ENCODE results near the gene ADIRF. TPM values are rescaled to one million over a fixed set of nuclear protein-coding genes. Genes with fewer than 3 reads are reported as not detected.

Gene ADIRF
- total and polyA plus RNA-seq, 9 of the 15 experiments (the other 6 are each of a cell fraction or from before 2014, with no cell fraction given): 0.08 TPM; not detected in 8

GRCh38 chr10:86957471-86958115 is 10.7 kb upstream of the ADIRF start, which contains the start of gene MMRN2:
Gene MMRN2, minus strand, starts transcription at chr10:86957615. Its CDS starts 74 bp downstream, at chr10:86957541.
- intact Hi-C loops (cut with micrococcal nuclease): no loop called here
- no peak for TF ChIP-seq ZNF699 (CRISPR knock-in tag; IDR thresholded peaks at IDR 0.05; ENCODE audit: insufficient replicate concordance)
- TF ChIP-seq EGR1 (conservative IDR thresholded peaks at IDR 0.05): no peak
- TF ChIP-seq NBN (IDR thresholded peaks at IDR 0.05; ENCODE audit: low read depth): no peak
- TF ChIP-seq SFPQ (IDR thresholded peaks at IDR 0.05; ENCODE audit: low read depth, low read length): no peak
- peak; percentile 71 for TF ChIP-seq SPI1 (IDR thresholded peaks at IDR 0.05; ENCODE audit: borderline replicate concordance, low read depth, low read length)
- no peak for TF ChIP-seq U2AF2 (optimal IDR thresholded peaks at IDR 0.05; ENCODE audit: low read depth, low read length)
- TF ChIP-seq, protein P1, sequence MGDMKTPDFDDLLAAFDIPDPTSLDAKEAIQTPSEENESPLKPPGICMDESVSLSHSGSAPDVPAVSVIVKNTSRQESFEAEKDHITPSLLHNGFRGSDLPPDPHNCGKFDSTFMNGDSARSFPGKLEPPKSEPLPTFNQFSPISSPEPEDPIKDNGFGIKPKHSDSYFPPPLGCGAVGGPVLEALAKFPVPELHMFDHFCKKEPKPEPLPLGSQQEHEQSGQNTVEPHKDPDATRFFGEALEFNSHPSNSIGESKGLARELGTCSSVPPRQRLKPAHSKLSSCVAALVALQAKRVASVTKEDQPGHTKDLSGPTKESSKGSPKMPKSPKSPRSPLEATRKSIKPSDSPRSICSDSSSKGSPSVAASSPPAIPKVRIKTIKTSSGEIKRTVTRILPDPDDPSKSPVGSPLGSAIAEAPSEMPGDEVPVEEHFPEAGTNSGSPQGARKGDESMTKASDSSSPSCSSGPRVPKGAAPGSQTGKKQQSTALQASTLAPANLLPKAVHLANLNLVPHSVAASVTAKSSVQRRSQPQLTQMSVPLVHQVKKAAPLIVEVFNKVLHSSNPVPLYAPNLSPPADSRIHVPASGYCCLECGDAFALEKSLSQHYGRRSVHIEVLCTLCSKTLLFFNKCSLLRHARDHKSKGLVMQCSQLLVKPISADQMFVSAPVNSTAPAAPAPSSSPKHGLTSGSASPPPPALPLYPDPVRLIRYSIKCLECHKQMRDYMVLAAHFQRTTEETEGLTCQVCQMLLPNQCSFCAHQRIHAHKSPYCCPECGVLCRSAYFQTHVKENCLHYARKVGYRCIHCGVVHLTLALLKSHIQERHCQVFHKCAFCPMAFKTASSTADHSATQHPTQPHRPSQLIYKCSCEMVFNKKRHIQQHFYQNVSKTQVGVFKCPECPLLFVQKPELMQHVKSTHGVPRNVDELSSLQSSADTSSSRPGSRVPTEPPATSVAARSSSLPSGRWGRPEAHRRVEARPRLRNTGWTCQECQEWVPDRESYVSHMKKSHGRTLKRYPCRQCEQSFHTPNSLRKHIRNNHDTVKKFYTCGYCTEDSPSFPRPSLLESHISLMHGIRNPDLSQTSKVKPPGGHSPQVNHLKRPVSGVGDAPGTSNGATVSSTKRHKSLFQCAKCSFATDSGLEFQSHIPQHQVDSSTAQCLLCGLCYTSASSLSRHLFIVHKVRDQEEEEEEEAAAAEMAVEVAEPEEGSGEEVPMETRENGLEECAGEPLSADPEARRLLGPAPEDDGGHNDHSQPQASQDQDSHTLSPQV (IDR thresholded peaks at IDR 0.05): peak; percentile 38; the same call in 1 of the 2 replicates
- no peak for TF ChIP-seq ZNF282 (CRISPR knock-in tag; IDR thresholded peaks at IDR 0.05)
- no peak for TF ChIP-seq SUPT5H (IDR thresholded peaks at IDR 0.05)
- TF ChIP-seq POLR2AphosphoS5 (IDR thresholded peaks at IDR 0.05; ENCODE audit: control insufficient read depth, insufficient read depth, low read depth, low read length): no peak

More at GRCh38 chr10:86957471-86958115, 10.7 kb upstream of the ADIRF start, which contains the start of gene MMRN2:
- Histone ChIP-seq H3K27ac (ENCODE audit: extremely low read depth, low read depth, low read length) (peak within 1 kb of the TSS; percentile 91), H3K79me2 (ENCODE audit: control insufficient read depth, insufficient read depth, low read length) (peaks cover 17% of the 10 kb centered on the region; the same call in 2 of the 3 replicates), H3K4me1 (replicated peaks in 1 of 2; ENCODE audit: control insufficient read depth in 2 of 2, insufficient read depth in 2 of 2, low read length in 2 of 2) (peaks cover 68 to 85% of the 10 kb centered on the region in 2 experiments), H3K9ac (ENCODE audit: insufficient read depth in 1 of 2, low read depth in 2 of 2, low read length in 2 of 2) (peak within 1 kb of the TSS; percentile 79 to 90), H3K9me1 (ENCODE audit: control insufficient read depth, insufficient read depth, low read length) (no peaks in the 10 kb centered on the region), H2AFZ (ENCODE audit: low read depth, low read length) (peak within 1 kb of the TSS; percentile 83), H3K27me3 (ENCODE audit: control insufficient read depth in 2 of 2, insufficient read depth in 2 of 2, low read length in 2 of 2) (no peaks in the 10 kb centered on the region), H3K4me2 (ENCODE audit: insufficient read depth, low read length) (peak within 1 kb of the TSS; percentile 83), H4K20me1 (replicated peaks; ENCODE audit: control insufficient read depth, insufficient read depth, low read length) (no peaks in the 10 kb centered on the region), H3K4me3 (peak within 1 kb of the TSS; percentile 49), H3K9me3 (replicated peaks; ENCODE audit: control insufficient read depth, insufficient read depth, low read depth, low read length) (0 out of 2 replicates have a peak, but pooled peaks cover 3% of the 10 kb centered on the region), H3K36me3 (ENCODE audit: control insufficient read depth, insufficient read depth, low read length) (peaks cover 4% of the 10 kb centered on the region; the same call in 2 of the 3 replicates)
- ChIA-PET POLR2A (interaction anchor here (1.2 kb wide), 1 partner anchor 19 kb away, joined by 3 read pairs; no protein-coding TSS in a partner anchor), CTCF (ENCODE audit: low intra/inter-chr PET ratio) (interaction anchor here (4.5 kb wide), 1 partner anchor 18 kb away, joined by 28 read pairs; no protein-coding TSS in a partner anchor)
- WGBS (ENCODE audit: insufficient coverage, low coverage, missing lambda C conversion rate): 57% methylated on average over 4 of the region's 9 CpGs
- no peak for FAIRE-seq
- DNase-seq (ENCODE audit: extremely low read depth in 1 of 4, low spot score in 3 of 4): no peak
- no peak for ATAC-seq
- BruUV-seq (replicated peaks): no TSS peak
- in situ Hi-C loops (cut with MboI): no loop called here

Data from K562 (cell line).